ENCODE data around the gene MYEOV.

DNA sequence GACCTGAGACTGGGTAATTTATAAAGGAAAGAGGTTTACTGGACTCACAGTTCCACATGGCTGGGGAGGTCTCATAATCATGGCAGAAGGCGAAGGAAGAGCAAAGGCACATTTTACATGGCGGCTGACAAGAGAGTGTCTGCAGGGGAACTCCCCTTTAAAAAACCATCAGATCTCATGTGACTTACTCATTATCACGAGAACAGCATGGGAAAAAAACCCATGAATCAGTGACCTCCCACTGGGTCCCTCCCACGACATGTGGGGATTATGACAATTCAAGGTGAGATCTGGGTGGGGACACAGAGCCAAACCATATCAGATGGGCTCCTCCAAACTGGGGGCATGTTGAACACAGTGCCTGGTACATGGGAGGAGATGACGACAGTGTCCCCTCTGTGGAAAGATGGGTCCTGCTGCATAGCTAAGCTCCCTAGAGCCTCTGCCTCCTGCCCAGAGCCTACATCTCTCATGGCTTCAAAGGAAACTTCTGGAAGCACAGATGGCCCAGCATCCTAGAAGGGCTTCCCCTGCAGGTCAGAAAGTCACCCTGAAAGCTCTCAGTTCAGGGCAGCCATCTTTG lies 46.1 kb downstream of the MYEOV start:
- no peak for TF ChIP-seq EZH2 (IDR thresholded peaks at IDR 0.05; ENCODE audit: low read depth, low read length, severe bottlenecking)
- TF ChIP-seq, protein P1, sequence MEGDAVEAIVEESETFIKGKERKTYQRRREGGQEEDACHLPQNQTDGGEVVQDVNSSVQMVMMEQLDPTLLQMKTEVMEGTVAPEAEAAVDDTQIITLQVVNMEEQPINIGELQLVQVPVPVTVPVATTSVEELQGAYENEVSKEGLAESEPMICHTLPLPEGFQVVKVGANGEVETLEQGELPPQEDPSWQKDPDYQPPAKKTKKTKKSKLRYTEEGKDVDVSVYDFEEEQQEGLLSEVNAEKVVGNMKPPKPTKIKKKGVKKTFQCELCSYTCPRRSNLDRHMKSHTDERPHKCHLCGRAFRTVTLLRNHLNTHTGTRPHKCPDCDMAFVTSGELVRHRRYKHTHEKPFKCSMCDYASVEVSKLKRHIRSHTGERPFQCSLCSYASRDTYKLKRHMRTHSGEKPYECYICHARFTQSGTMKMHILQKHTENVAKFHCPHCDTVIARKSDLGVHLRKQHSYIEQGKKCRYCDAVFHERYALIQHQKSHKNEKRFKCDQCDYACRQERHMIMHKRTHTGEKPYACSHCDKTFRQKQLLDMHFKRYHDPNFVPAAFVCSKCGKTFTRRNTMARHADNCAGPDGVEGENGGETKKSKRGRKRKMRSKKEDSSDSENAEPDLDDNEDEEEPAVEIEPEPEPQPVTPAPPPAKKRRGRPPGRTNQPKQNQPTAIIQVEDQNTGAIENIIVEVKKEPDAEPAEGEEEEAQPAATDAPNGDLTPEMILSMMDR (IDR thresholded peaks at IDR 0.05; ENCODE audit: control extremely low read depth in 1 of 3, insufficient read depth in 1 of 3, low read depth in 1 of 3, low read length in 3 of 3), result no peak
- no peak for TF ChIP-seq POLR2AphosphoS5 (IDR thresholded peaks at IDR 0.05; ENCODE audit: low read depth, low read length)
- TF ChIP-seq ZNF274 (IDR thresholded peaks at IDR 0.05; ENCODE audit: borderline replicate concordance, extremely low read depth, low read length), result no peak
- no peak for TF ChIP-seq SP2 (IDR thresholded peaks at IDR 0.05; ENCODE audit: low read length)
- no peak for TF ChIP-seq USF2 (IDR thresholded peaks at IDR 0.05; ENCODE audit: low read length)
- no peak for TF ChIP-seq POLR2A (IDR thresholded peaks at IDR 0.05; ENCODE audit: control extremely low read depth in 1 of 2, low read depth in 2 of 2, low read length in 2 of 2)
- no peak for TF ChIP-seq SP1 (IDR thresholded peaks at IDR 0.05; ENCODE audit: low read depth, low read length)
- no peak for TF ChIP-seq ASH2L (IDR thresholded peaks at IDR 0.05; ENCODE audit: low read length)
- no peak for TF ChIP-seq JUN (IDR thresholded peaks at IDR 0.05; ENCODE audit: low read depth, low read length)
- no peak for TF ChIP-seq RFX5 (IDR thresholded peaks at IDR 0.05; ENCODE audit: borderline replicate concordance, low read depth, low read length)
- no peak for TF ChIP-seq MAFK (IDR thresholded peaks at IDR 0.05; ENCODE audit: low read depth, low read length)
- no peak for TF ChIP-seq EP300 (IDR thresholded peaks at IDR 0.05; ENCODE audit: borderline replicate concordance in 1 of 2, low read depth in 2 of 2, low read length in 2 of 2)
- no peak for TF ChIP-seq GABPA (IDR thresholded peaks at IDR 0.05; ENCODE audit: borderline replicate concordance, insufficient read depth, low read length)

All from H1 (cell line).